T-cell (primary cell): ENCODE results near the gene AKIRIN2. TPM values are rescaled to one million over a fixed set of nuclear protein-coding genes. Genes with fewer than 3 reads are reported as not detected.
A peak's percentile ranks its signal among the peaks of the same experiment; 100 is the strongest.
"Not testable (repeated sequence)": the region's sequence is repeated elsewhere in the genome, so short reads cannot be mapped to it uniquely, and the experiment has no call there.

Source experiments
- ATAC-seq, 4 experiments: fragments of 200-7000 bp in 3 of 4; fragments of 150-1000 bp in 1 of 4; cut with Tn5 transposase; replicated peaks in 1 of 4; 1 replicate in 3 of 4; 2 replicates in 1 of 4; pipeline ENCODE4 v1.10.0; 2021; ENCODE audit warnings: moderate library complexity in 3 of 4, mild to moderate bottlenecking in 2 of 4, moderate number of reproducible peaks in 1 of 4
- CTCF ChIA-PET, 2 donors: fragments of 300-600 bp; sonication (Branson Sonifier 250); formaldehyde crosslinking; loops; one replicate each; lab custom pipeline; 2022; ENCODE audit warnings: antibody characterized with exemption in 2 of 2; lab: Charles Lee
- POLR2A ChIA-PET, 2 donors: fragments of 300-600 bp; sonication (Branson Sonifier 250); formaldehyde crosslinking; loops; one replicate each; lab custom pipeline; 2022; ENCODE audit warnings: antibody characterized with exemption in 2 of 2; lab: Charles Lee
- DNase-seq, 35 experiments: peaks; one replicate each; pipeline versions ENCODE4 v3.0.0 to v3.0.0-alpha.2; 2013 to 2023
- H3K27ac ChIP-seq: one replicate; pipeline ENCODE4 v1.5.1; 2013; ENCODE audit warnings: low read length
- H3K27me3 ChIP-seq, 2 experiments: replicated peaks in 1 of 2; 1 replicate in 1 of 2; 2 replicates in 1 of 2; pipeline versions ENCODE4 v1.6.1 to v1.7.0; 2013; ENCODE audit warnings: low read length in 1 of 2, mixed read lengths in 1 of 2; ENCODE audit not compliant: control insufficient read depth in 2 of 2, insufficient read depth in 2 of 2; ENCODE audit errors: extremely low read depth in 1 of 2
- H3K36me3 ChIP-seq, 2 donors: 1 replicate in 1 of 2; 2 replicates in 1 of 2; pipeline versions ENCODE4 v1.6.1 to v1.7.0; 2013; ENCODE audit warnings: low read length in 1 of 2; ENCODE audit not compliant: control insufficient read depth in 2 of 2, insufficient read depth in 1 of 2; ENCODE audit errors: extremely low read depth in 1 of 2
- H3K4me1 ChIP-seq, 2 experiments: 1 replicate in 1 of 2; 2 replicates in 1 of 2; pipeline versions ENCODE4 v1.6.1 to v1.7.0; 2013; ENCODE audit warnings: low read length in 2 of 2, mixed read lengths in 1 of 2; ENCODE audit not compliant: insufficient read depth in 2 of 2, control insufficient read depth in 1 of 2; ENCODE audit errors: extremely low read depth in 1 of 2
- H3K4me3 ChIP-seq, 2 donors: 1 replicate in 1 of 2; 2 replicates in 1 of 2; pipeline versions ENCODE4 v1.5.1 to v1.7.0; 2013; ENCODE audit warnings: mild to moderate bottlenecking in 2 of 2, low read length in 1 of 2, moderate library complexity in 1 of 2; ENCODE audit not compliant: control insufficient read depth in 1 of 2; ENCODE audit errors: extremely low read depth in 1 of 2
- H3K9me3 ChIP-seq: 2 replicates; pipeline ENCODE4 v1.7.0; 2013
- H3K27ac Mint-ChIP-seq, 2 donors: one replicate each; pipeline ENCODE4 v1.8.0; 2020 to 2021; ENCODE audit warnings: mild to moderate bottlenecking in 2 of 2, mixed read lengths in 2 of 2
- H3K27me3 Mint-ChIP-seq, 2 donors: one replicate each; pipeline ENCODE4 v1.8.0; 2021 to 2022; ENCODE audit warnings: mixed read lengths in 2 of 2
- H3K36me3 Mint-ChIP-seq: one replicate; pipeline ENCODE4 v1.8.0; 2021; ENCODE audit warnings: mixed read lengths
- H3K4me1 Mint-ChIP-seq, 3 donors: one replicate each; pipeline ENCODE4 v1.8.0; 2020 to 2022; ENCODE audit warnings: mixed read lengths in 3 of 3, mild to moderate bottlenecking in 1 of 3
- H3K4me3 Mint-ChIP-seq, 3 donors: one replicate each; pipeline ENCODE4 v1.8.0; 2020 to 2022; ENCODE audit warnings: mild to moderate bottlenecking in 3 of 3, mixed read lengths in 3 of 3, moderate library complexity in 3 of 3
- H3K9me3 Mint-ChIP-seq, 3 donors: one replicate each; pipeline ENCODE4 v1.8.0; 2020 to 2022; ENCODE audit warnings: mixed read lengths in 3 of 3
- WGBS: methylation state at CpG from one replicate; pipeline ENCODE4 v1.1.5; 2013; ENCODE audit warnings: missing lambda C conversion rate; ENCODE audit not compliant: insufficient coverage; 5-methylcytosine and 5-hydroxymethylcytosine counted together
- total RNA-seq, 35 experiments: library from RNA in 6 of 35; stranded (reverse) in 6 of 35; fragments of 120-200 nt in 1 of 35; gene quantifications; one replicate each; pipeline versions ENCODE4 v1.2.1 to v1.2.4 and lab custom pipeline; 2013 to 2026

AKIRIN2 gene
- total RNA-seq, 5 donors from 2014 or later (not counting 1 experiment from before 2014, with no cell fraction given) = 52.5 to 81.9 (median 66.0) TPM

GRCh38 chr6:87698547-87699006 is 3.5 kb downstream of the AKIRIN2 start:
- H3K27me3 Mint-ChIP-seq = no peaks in the 10 kb centered on the region
- Histone ChIP-seq H3K9me3 (no peaks in the 10 kb centered on the region), H3K36me3 (no peaks in the 10 kb centered on the region), H3K4me1 (peaks cover 19 to 29% of the 10 kb centered on the region in 2 experiments), H3K27ac (peak overlapping the region; percentile 2), H3K27me3 (no peaks in the 10 kb centered on the region), H3K4me3 (peak overlapping the region in 1 of 2 donors; percentile 8)
- H3K36me3 Mint-ChIP-seq = peaks cover 3% of the 10 kb centered on the region
- no CpG with 5 or more reads among the region's 2 CpGs for WGBS
- peaks cover 69 to 75% (median 70%) of the 10 kb centered on the region in 3 donors for H3K4me1 Mint-ChIP-seq
- peak overlapping the region; percentile 84 to 97 for H3K27ac Mint-ChIP-seq
- POLR2A ChIA-PET = interaction anchor here (0.5 to 1.5 kb wide), 11 partner anchors 13 to 1652 kb away, joined by 3 to 9 read pairs (median 4); no protein-coding TSS in a partner anchor
- ATAC-seq (no peak), DNase-seq (peak in 1 of 35 experiments; percentile 25)
- H3K9me3 Mint-ChIP-seq = no peaks in the 10 kb centered on the region
- CTCF ChIA-PET = interaction anchor here (0.7 to 1.5 kb wide), 4 partner anchors 11 to 545 kb away, joined by 3 to 7 read pairs (median 4); no protein-coding TSS in a partner anchor
- H3K4me3 Mint-ChIP-seq = peak overlapping the region; percentile 83 to 98 (median 94)

GRCh38 chr6:87697581-87698546 is 4.2 kb downstream of the AKIRIN2 start:
- ChIA-PET CTCF (interaction anchor here (0.6 to 1.5 kb wide), 9 partner anchors 10 to 545 kb away, joined by 3 to 7 read pairs (median 4); no protein-coding TSS in a partner anchor), POLR2A (interaction anchor here (0.5 to 1.5 kb wide), 12 partner anchors 13 to 1388 kb away, joined by 3 to 9 read pairs (median 4); no protein-coding TSS in a partner anchor)
- H3K4me3 Mint-ChIP-seq = peak overlapping the region; percentile 83 to 98 (median 94)
- H3K4me3 ChIP-seq = peak overlapping the region in 1 of 2 donors; percentile 8
- no peaks in the 10 kb centered on the region for H3K9me3 ChIP-seq
- peak overlapping the region; percentile 64 to 84 for H3K27ac Mint-ChIP-seq
- peak overlapping the region; percentile 2 for H3K27ac ChIP-seq
- no peaks in the 10 kb centered on the region for H3K27me3 Mint-ChIP-seq
- no peaks in the 10 kb centered on the region for H3K36me3 ChIP-seq
- no peak for ATAC-seq
- no peaks in the 10 kb centered on the region for H3K9me3 Mint-ChIP-seq
- peaks cover 72 to 78% (median 73%) of the 10 kb centered on the region in 3 donors for H3K4me1 Mint-ChIP-seq
- peaks cover 3% of the 10 kb centered on the region for H3K36me3 Mint-ChIP-seq
- peaks cover 20 to 32% of the 10 kb centered on the region in 2 experiments for H3K4me1 ChIP-seq
- 29% methylated on average over 3 of the region's 8 CpGs for WGBS
- H3K27me3 ChIP-seq = no peaks in the 10 kb centered on the region
- DNase-seq = no peak

GRCh38 chr6:87696817-87697216 is 5.2 kb downstream of the AKIRIN2 start:
- ChIA-PET CTCF (interaction anchor here (0.6 kb wide), 5 partner anchors 11 to 630 kb away, joined by 3 to 6 read pairs (median 5); no protein-coding TSS in a partner anchor), POLR2A (interaction anchor here (0.6 to 0.9 kb wide), 3 partner anchors 20 to 1410 kb away, joined by 3 to 7 read pairs (median 3); no protein-coding TSS in a partner anchor)
- peaks cover 75 to 80% (median 77%) of the 10 kb centered on the region in 3 donors for H3K4me1 Mint-ChIP-seq
- H3K27ac ChIP-seq, H3K9me3 ChIP-seq, ATAC-seq, H3K27ac Mint-ChIP-seq, H3K27me3 ChIP-seq, H3K27me3 Mint-ChIP-seq, DNase-seq, H3K4me3 ChIP-seq, H3K36me3 ChIP-seq, H3K36me3 Mint-ChIP-seq, H3K9me3 Mint-ChIP-seq: not testable (repeated sequence)
- peak overlapping the region in 1 of 3 donors; percentile 83 for H3K4me3 Mint-ChIP-seq
- 89% methylated on average over 5 of the region's 12 CpGs for WGBS
- peaks cover 28 to 32% of the 10 kb centered on the region in 2 experiments for H3K4me1 ChIP-seq

GRCh38 chr6:87692086-87692485 is 9.9 kb downstream of the AKIRIN2 start:
- H3K9me3 ChIP-seq = no peaks in the 10 kb centered on the region
- peaks cover 13 to 43% of the 10 kb centered on the region in 2 experiments for H3K4me1 ChIP-seq
- DNase-seq (no peak), ATAC-seq (no peak)
- Mint-ChIP-seq H3K9me3 (no peaks in the 10 kb centered on the region), H3K4me1 (peaks cover 63 to 86% (median 84%) of the 10 kb centered on the region in 3 donors), H3K4me3 (no peak overlapping the region), H3K36me3 (peaks cover 7% of the 10 kb centered on the region), H3K27ac (peak overlapping the region in 1 of 2 donors; percentile 52), H3K27me3 (no peaks in the 10 kb centered on the region)
- no CpG with 5 or more reads among the region's 2 CpGs for whole genome bisulfite sequencing
- ChIA-PET POLR2A (interaction anchor here in 1 of 2 donors (1.0 kb wide), 1 partner anchor 8 kb away, joined by 4 read pairs; no protein-coding TSS in a partner anchor), CTCF (no interaction called here)
- peaks cover 0 to 4% of the 10 kb centered on the region in 2 donors for H3K36me3 ChIP-seq
- H3K27ac ChIP-seq = no peak overlapping the region
- H3K27me3 ChIP-seq = no peaks in the 10 kb centered on the region
- no peak overlapping the region for H3K4me3 ChIP-seq

GRCh38 chr6:87690441-87690840 is 11.6 kb downstream of the AKIRIN2 start:
- H3K4me1 Mint-ChIP-seq = peaks cover 68 to 89% (median 85%) of the 10 kb centered on the region in 3 donors
- ATAC-seq = no peak

More at GRCh38 chr6:87690441-87690840, 11.6 kb downstream of the AKIRIN2 start:
- Mint-ChIP-seq H3K27me3 (no peaks in the 10 kb centered on the region), H3K4me3 (no peak overlapping the region), H3K36me3 (peaks cover 16% of the 10 kb centered on the region), H3K27ac (peak overlapping the region; percentile 40 to 44), H3K9me3 (no peaks in the 10 kb centered on the region)
- peaks cover 0 to 4% of the 10 kb centered on the region in 2 donors for H3K36me3 ChIP-seq
- ChIA-PET CTCF (no interaction called here), POLR2A (interaction anchor here in 1 of 2 donors (0.7 kb wide), 1 partner anchor 46 kb away, joined by 4 read pairs; no protein-coding TSS in a partner anchor)
- H3K9me3 ChIP-seq = no peaks in the 10 kb centered on the region
- no CpG with 5 or more reads among the region's 3 CpGs for WGBS
- H3K4me3 ChIP-seq = no peak overlapping the region
- peaks cover 9 to 28% of the 10 kb centered on the region in 2 experiments for H3K4me1 ChIP-seq
- H3K27me3 ChIP-seq = no peaks in the 10 kb centered on the region
- H3K27ac ChIP-seq = no peak overlapping the region
- no peak for DNase-seq
